RWPE2 (cell line): ENCODE data around the gene ADAMTS3.

Experiments used
- ATAC-seq: fragments of 200-7000 bp; cut with Tn5 transposase; 3 replicates; pipeline ENCODE4 v1.9.1; 2021; ENCODE audit warnings: low read depth
- DNase-seq: peaks from one replicate; pipeline ENCODE4 v3.0.0-alpha.2; 2020; ENCODE audit warnings: low spot score
- H3K27ac ChIP-seq: fragments of 450-650 bp; 2 replicates; pipeline ENCODE4 v1.5.1; 2017; ENCODE audit warnings: mild to moderate bottlenecking; ENCODE audit not compliant: poor library complexity, severe bottlenecking
- H3K27me3 ChIP-seq: fragments of 250-450 bp; sonication (Bioruptor Pico); 2 replicates; pipeline ENCODE4 v1.5.1; 2021; ENCODE audit warnings: mild to moderate bottlenecking, moderate library complexity; ENCODE audit not compliant: insufficient read depth, poor library complexity, severe bottlenecking
- H3K36me3 ChIP-seq: fragments of 250-450 bp; sonication (Bioruptor Pico); 2 replicates; pipeline ENCODE4 v1.5.1; 2020; ENCODE audit warnings: low read depth, mild to moderate bottlenecking, moderate library complexity
- H3K4me1 ChIP-seq: fragments of 250-450 bp; sonication (Bioruptor Pico); 2 replicates; pipeline ENCODE4 v1.5.1; 2021; ENCODE audit warnings: mild to moderate bottlenecking, moderate library complexity; ENCODE audit not compliant: insufficient read depth, poor library complexity, severe bottlenecking
- H3K4me3 ChIP-seq: fragments of 250-450 bp; sonication (Bioruptor Pico); 2 replicates; pipeline ENCODE4 v1.5.1; 2021; ENCODE audit warnings: mild to moderate bottlenecking, moderate library complexity; ENCODE audit not compliant: severe bottlenecking
- H3K9me3 ChIP-seq: fragments of 250-450 bp; sonication (Bioruptor Pico); 2 replicates; pipeline ENCODE4 v1.5.1; 2021; ENCODE audit warnings: mild to moderate bottlenecking, moderate library complexity; ENCODE audit not compliant: severe bottlenecking
- TF ChIP-seq, protein P1 (sequence below): fragments of 450-650 bp; IDR thresholded peaks from one replicate; pipeline ENCODE4 v1.5.1; 2017; ENCODE audit warnings: mild to moderate bottlenecking, moderate library complexity; ENCODE audit not compliant: poor library complexity, severe bottlenecking

Gene ADAMTS3

GRCh38 chr4:72527038-72527646 lies 41.9 kb downstream of the ADAMTS3 start:
- DNase-seq, result no peak
- TF ChIP-seq, protein P1, sequence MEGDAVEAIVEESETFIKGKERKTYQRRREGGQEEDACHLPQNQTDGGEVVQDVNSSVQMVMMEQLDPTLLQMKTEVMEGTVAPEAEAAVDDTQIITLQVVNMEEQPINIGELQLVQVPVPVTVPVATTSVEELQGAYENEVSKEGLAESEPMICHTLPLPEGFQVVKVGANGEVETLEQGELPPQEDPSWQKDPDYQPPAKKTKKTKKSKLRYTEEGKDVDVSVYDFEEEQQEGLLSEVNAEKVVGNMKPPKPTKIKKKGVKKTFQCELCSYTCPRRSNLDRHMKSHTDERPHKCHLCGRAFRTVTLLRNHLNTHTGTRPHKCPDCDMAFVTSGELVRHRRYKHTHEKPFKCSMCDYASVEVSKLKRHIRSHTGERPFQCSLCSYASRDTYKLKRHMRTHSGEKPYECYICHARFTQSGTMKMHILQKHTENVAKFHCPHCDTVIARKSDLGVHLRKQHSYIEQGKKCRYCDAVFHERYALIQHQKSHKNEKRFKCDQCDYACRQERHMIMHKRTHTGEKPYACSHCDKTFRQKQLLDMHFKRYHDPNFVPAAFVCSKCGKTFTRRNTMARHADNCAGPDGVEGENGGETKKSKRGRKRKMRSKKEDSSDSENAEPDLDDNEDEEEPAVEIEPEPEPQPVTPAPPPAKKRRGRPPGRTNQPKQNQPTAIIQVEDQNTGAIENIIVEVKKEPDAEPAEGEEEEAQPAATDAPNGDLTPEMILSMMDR, result no peak
- Histone ChIP-seq H3K4me3 (no peak overlapping the region), H3K9me3 (no peaks in the 10 kb centered on the region), H3K36me3 (no peaks in the 10 kb centered on the region), H3K27ac (no peak overlapping the region), H3K4me1 (no peaks in the 10 kb centered on the region), H3K27me3 (no peaks in the 10 kb centered on the region)
- ATAC-seq, result no peak

GRCh38 chr4:72525938-72526337 lies 43.1 kb downstream of the ADAMTS3 start:
- TF ChIP-seq, protein P1, result no peak
- Histone ChIP-seq H3K27me3 (no peaks in the 10 kb centered on the region), H3K4me3 (no peak overlapping the region), H3K4me1 (no peaks in the 10 kb centered on the region), H3K27ac (no peak overlapping the region), H3K9me3 (no peaks in the 10 kb centered on the region), H3K36me3 (no peaks in the 10 kb centered on the region)
- DNase-seq, result no peak
- ATAC-seq, result peak; percentile 76

DNA sequence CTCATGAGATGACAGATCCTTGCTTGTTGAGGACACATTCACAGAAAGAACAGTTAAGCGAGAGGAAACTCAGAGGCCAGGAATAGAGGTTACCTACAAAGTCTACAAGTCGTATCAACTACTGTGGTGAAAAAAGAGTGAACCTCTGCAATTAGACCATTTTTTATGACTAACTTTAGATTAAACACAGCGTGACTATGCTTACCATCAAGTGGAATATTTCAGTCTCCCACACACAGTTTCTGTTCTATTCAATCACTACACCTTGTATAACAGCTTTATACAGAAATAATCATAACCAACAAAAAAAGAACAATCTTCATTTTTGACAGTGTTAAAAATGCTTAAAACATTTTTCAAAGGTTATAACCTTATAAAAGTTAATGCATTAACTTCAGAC lies 46.6 kb downstream of the ADAMTS3 start:
- no peaks in the 10 kb centered on the region for H3K27me3 ChIP-seq
- ATAC-seq, result no peak
- no peaks in the 10 kb centered on the region for H3K9me3 ChIP-seq
- H3K27ac ChIP-seq, result no peak overlapping the region
- TF ChIP-seq, protein P1, result no peak
- no peaks in the 10 kb centered on the region for H3K36me3 ChIP-seq
- no peaks in the 10 kb centered on the region for H3K4me1 ChIP-seq
- no peak overlapping the region for H3K4me3 ChIP-seq
- DNase-seq, result no peak

GRCh38 chr4:72513227-72513626 lies 55.8 kb downstream of the ADAMTS3 start:
- Histone ChIP-seq H3K36me3 (no peaks in the 10 kb centered on the region), H3K4me1 (no peaks in the 10 kb centered on the region), H3K9me3 (no peaks in the 10 kb centered on the region), H3K27me3 (no peaks in the 10 kb centered on the region), H3K27ac (no peak overlapping the region), H3K4me3 (no peak overlapping the region)
- no peak for ATAC-seq
- no peak for DNase-seq
- TF ChIP-seq, protein P1, result no peak

GRCh38 chr4:72507860-72508419 lies 61.1 kb downstream of the ADAMTS3 start:
- no peaks in the 10 kb centered on the region for H3K9me3 ChIP-seq
- no peaks in the 10 kb centered on the region for H3K4me1 ChIP-seq
- no peaks in the 10 kb centered on the region for H3K36me3 ChIP-seq
- DNase-seq, result no peak
- H3K4me3 ChIP-seq, result no peak overlapping the region
- H3K27ac ChIP-seq, result no peak overlapping the region
- peaks cover 3% of the 10 kb centered on the region for H3K27me3 ChIP-seq
- TF ChIP-seq, protein P1, result no peak
- ATAC-seq, result no peak
